ENCODE measurements around the gene MRPL21.

DNA sequence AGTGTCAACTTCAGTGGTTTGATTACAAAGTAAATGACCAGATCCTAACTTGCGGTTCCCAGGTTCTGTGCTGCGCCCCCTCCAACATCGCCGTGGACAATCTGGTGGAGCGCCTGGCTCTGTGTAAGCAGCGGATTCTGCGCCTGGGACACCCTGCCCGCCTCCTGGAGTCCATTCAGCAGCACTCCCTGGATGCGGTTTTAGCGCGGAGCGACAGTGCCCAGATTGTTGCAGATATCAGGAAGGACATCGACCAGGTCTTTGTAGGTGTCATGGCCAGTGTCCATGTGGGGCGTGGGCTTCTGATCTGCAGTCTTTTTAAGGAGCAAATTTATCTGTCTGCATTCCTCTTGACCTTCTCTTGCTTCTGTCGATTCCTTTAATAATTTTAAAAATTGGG lies 11.1 kb upstream of the MRPL21 start:
- TF ChIP-seq, protein P1, sequence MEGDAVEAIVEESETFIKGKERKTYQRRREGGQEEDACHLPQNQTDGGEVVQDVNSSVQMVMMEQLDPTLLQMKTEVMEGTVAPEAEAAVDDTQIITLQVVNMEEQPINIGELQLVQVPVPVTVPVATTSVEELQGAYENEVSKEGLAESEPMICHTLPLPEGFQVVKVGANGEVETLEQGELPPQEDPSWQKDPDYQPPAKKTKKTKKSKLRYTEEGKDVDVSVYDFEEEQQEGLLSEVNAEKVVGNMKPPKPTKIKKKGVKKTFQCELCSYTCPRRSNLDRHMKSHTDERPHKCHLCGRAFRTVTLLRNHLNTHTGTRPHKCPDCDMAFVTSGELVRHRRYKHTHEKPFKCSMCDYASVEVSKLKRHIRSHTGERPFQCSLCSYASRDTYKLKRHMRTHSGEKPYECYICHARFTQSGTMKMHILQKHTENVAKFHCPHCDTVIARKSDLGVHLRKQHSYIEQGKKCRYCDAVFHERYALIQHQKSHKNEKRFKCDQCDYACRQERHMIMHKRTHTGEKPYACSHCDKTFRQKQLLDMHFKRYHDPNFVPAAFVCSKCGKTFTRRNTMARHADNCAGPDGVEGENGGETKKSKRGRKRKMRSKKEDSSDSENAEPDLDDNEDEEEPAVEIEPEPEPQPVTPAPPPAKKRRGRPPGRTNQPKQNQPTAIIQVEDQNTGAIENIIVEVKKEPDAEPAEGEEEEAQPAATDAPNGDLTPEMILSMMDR (IDR thresholded peaks at IDR 0.05; ENCODE audit: low read length) = no peak
- no peak for TF ChIP-seq EZH2phosphoT487 (IDR thresholded peaks at IDR 0.05; ENCODE audit: low read length)

All from MM.1S (cell line).